PC-9 (cell line): ENCODE results near the gene FOXP1. TPM values are rescaled to one million over a fixed set of nuclear protein-coding genes. Genes with fewer than 3 reads are reported as not detected.

Experiments
- BruUV-seq: library from RNA; stranded (reverse); fragments of 400-500 nt; replicated peaks from 2 replicates; lab custom pipeline; 2021; lab: Mats Ljungman, UMichigan
- CTCF ChIA-PET: fragments of 300-600 bp; sonication (Branson Sonifier 250); formaldehyde crosslinking; loops from one replicate; lab custom pipeline; 2022; ENCODE audit warnings: antibody characterized with exemption; lab: Charles Lee
- POLR2A ChIA-PET: fragments of 300-600 bp; sonication (Branson Sonifier 250); formaldehyde crosslinking; loops from one replicate; lab custom pipeline; 2022; ENCODE audit warnings: antibody characterized with exemption; ENCODE audit not compliant: unreplicated experiment; lab: Charles Lee
- DNase-seq, 2 experiments: peaks; one replicate each; pipeline versions ENCODE4 v3.0.0 to v3.0.0-alpha.2; 2015 to 2022; ENCODE audit warnings: mixed read lengths in 1 of 2
- H2AFZ ChIP-seq: fragments of 200-600 bp; sonication (generic); 2 replicates; pipeline ENCODE4 v1.8.1; 2017; ENCODE audit warnings: antibody characterized with exemption
- H3F3A ChIP-seq: fragments of 200-600 bp; sonication (generic); 2 replicates; pipeline ENCODE4 v1.8.1; 2017; ENCODE audit warnings: antibody characterized with exemption, mild to moderate bottlenecking, low read depth; ENCODE audit not compliant: insufficient read depth
- H3K27ac ChIP-seq: fragments of 200-600 bp; sonication (generic); 2 replicates; pipeline ENCODE4 v1.6.1; 2016; ENCODE audit warnings: mixed run types
- H3K27me3 ChIP-seq: fragments of 200-600 bp; sonication (generic); 2 replicates; pipeline ENCODE4 v1.6.1; 2016; ENCODE audit warnings: low read depth, mixed run types; ENCODE audit not compliant: insufficient read depth
- H3K36me3 ChIP-seq: fragments of 200-600 bp; sonication (generic); 2 replicates; pipeline ENCODE4 v1.6.1; 2016; ENCODE audit warnings: low read depth, mixed run types
- H3K4me1 ChIP-seq: fragments of 200-600 bp; sonication (generic); replicated peaks from 2 replicates; pipeline ENCODE4 v1.6.1; 2016; ENCODE audit warnings: mixed run types; ENCODE audit not compliant: insufficient read depth
- H3K4me2 ChIP-seq: fragments of 200-600 bp; sonication (generic); 2 replicates; pipeline ENCODE4 v1.6.1; 2017; ENCODE audit warnings: mixed run types
- H3K4me3 ChIP-seq: fragments of 200-600 bp; sonication (generic); 2 replicates; pipeline ENCODE4 v1.6.1; 2016; ENCODE audit warnings: mixed run types
- H3K79me2 ChIP-seq: fragments of 200-600 bp; sonication (generic); 2 replicates; pipeline ENCODE4 v1.6.1; 2017; ENCODE audit warnings: low read depth, mixed run types
- H3K9me2 ChIP-seq: fragments of 200-600 bp; sonication (generic); 2 replicates; pipeline ENCODE4 v1.8.1; 2017; ENCODE audit warnings: mild to moderate bottlenecking; ENCODE audit not compliant: insufficient read depth
- H3K9me3 ChIP-seq: fragments of 200-600 bp; sonication (generic); 2 replicates; pipeline ENCODE4 v1.8.1; 2016; ENCODE audit warnings: low read depth; ENCODE audit not compliant: insufficient read depth
- H4K20me1 ChIP-seq: fragments of 200-600 bp; sonication (generic); 2 replicates; pipeline ENCODE4 v1.8.1; 2017; ENCODE audit not compliant: insufficient read depth
- CTCF ChIP-seq: fragments of 200-600 bp; sonication (generic); conservative IDR thresholded peaks from 2 replicates; pipeline ENCODE4 v1.6.1; 2017; ENCODE audit warnings: mixed run types, antibody characterized with exemption, mild to moderate bottlenecking, moderate library complexity
- EZH2 ChIP-seq: fragments of 200-600 bp; sonication (generic); IDR thresholded peaks from 2 replicates; pipeline ENCODE4 v1.8.0; 2017; ENCODE audit warnings: antibody characterized with exemption, low read depth
- intact Hi-C: fragments of 100-400 bp; cut with micrococcal nuclease; formaldehyde crosslinking; loops from one replicate; pipeline ENCODE4 v1.10.0; 2022; ENCODE audit not compliant: unreplicated experiment
- total RNA-seq: library from RNA; stranded (reverse); gene quantifications from 2 replicates; pipeline ENCODE4 v1.2.3, GENCODE V29; 2021

FOXP1 gene
- total RNA-seq, 1 experiment from 2014 or later = 33.3 TPM

- Histone ChIP-seq H3K27me3 (no peaks in the 10 kb centered on the region), H3K36me3 (no peaks in the 10 kb centered on the region), H3K9me3 (no peaks in the 10 kb centered on the region), H3K4me1 (no peaks in the 10 kb centered on the region), H2AFZ (no peak overlapping the region), H3K79me2 (no peaks in the 10 kb centered on the region), H3K9me2 (no peaks in the 10 kb centered on the region), H3K4me2 (no peak overlapping the region), H3K27ac (no peak overlapping the region), H3K4me3 (no peak overlapping the region), H3F3A (no peaks in the 10 kb centered on the region), H4K20me1 (no peaks in the 10 kb centered on the region)
- TF ChIP-seq CTCF (no peak), EZH2 (no peak)
- intact Hi-C loops = no loop called here
- DNase-seq = no peak
- CTCF ChIA-PET = no interaction called here
- BruUV-seq = no TSS peak
- POLR2A ChIA-PET = no interaction called here
Observed at GRCh38 chr3:71521940-71522876, 61.3 kb downstream of the FOXP1 start.

GRCh38 chr3:71521021-71521352 lies 62.5 kb downstream of the FOXP1 start:
- Histone ChIP-seq H3K27me3 (no peaks in the 10 kb centered on the region), H3K79me2 (no peaks in the 10 kb centered on the region), H3K9me3 (no peaks in the 10 kb centered on the region), H3K9me2 (no peaks in the 10 kb centered on the region), H3F3A (no peaks in the 10 kb centered on the region), H3K4me3 (no peak overlapping the region), H2AFZ (no peak overlapping the region), H3K4me1 (no peaks in the 10 kb centered on the region), H4K20me1 (no peaks in the 10 kb centered on the region), H3K36me3 (no peaks in the 10 kb centered on the region), H3K27ac (no peak overlapping the region), H3K4me2 (no peak overlapping the region)
- no TSS peak for BruUV-seq
- DNase-seq = no peak
- no peak for TF ChIP-seq EZH2
- TF ChIP-seq CTCF = no peak
- ChIA-PET POLR2A (no interaction called here), CTCF (no interaction called here)
- intact Hi-C loops = no loop called here

GRCh38 chr3:71520161-71521020 lies 63.1 kb downstream of the FOXP1 start:
- no peak overlapping the region for H3K27ac ChIP-seq
- no peak overlapping the region for H3K4me2 ChIP-seq
- DNase-seq = no peak
- H3F3A ChIP-seq = no peaks in the 10 kb centered on the region
- no TSS peak for BruUV-seq
- H3K27me3 ChIP-seq = no peaks in the 10 kb centered on the region
- TF ChIP-seq CTCF (no peak), EZH2 (no peak)
- no peaks in the 10 kb centered on the region for H3K9me2 ChIP-seq
- H3K36me3 ChIP-seq = no peaks in the 10 kb centered on the region
- CTCF ChIA-PET = no interaction called here
- no peaks in the 10 kb centered on the region for H3K9me3 ChIP-seq
- no peaks in the 10 kb centered on the region for H3K4me1 ChIP-seq
- intact Hi-C loops = no loop called here
- H3K4me3 ChIP-seq = no peak overlapping the region
- no peaks in the 10 kb centered on the region for H3K79me2 ChIP-seq
- H4K20me1 ChIP-seq = no peaks in the 10 kb centered on the region
- no peak overlapping the region for H2AFZ ChIP-seq
- POLR2A ChIA-PET = no interaction called here
